GM12892 (cell line): ENCODE data around the gene SPOCK1.

Experiments
- POLR2A ChIP-seq: IDR thresholded peaks from 2 replicates; pipeline ENCODE4 v1.6.1; 2011; ENCODE audit warnings: low read depth, low read length, control low read depth
- POLR2AphosphoS5 ChIP-seq: IDR thresholded peaks from 2 replicates; pipeline ENCODE4 v1.6.1; 2011; ENCODE audit warnings: low read depth, low read length, control low read depth
- TAF1 ChIP-seq: IDR thresholded peaks from 2 replicates; pipeline ENCODE4 v1.6.1; 2011; ENCODE audit warnings: low read depth, mild to moderate bottlenecking, control low read depth, low read length, borderline replicate concordance

GRCh38 chr5:136926073-136926472, 573.1 kb downstream of the SPOCK1 start:
- TF ChIP-seq TAF1: no peak
- TF ChIP-seq POLR2A: no peak
- TF ChIP-seq POLR2AphosphoS5: no peak
